Measurements from ENCODE around the gene MALRD1. TPM values are rescaled to one million over a fixed set of nuclear protein-coding genes. Genes with fewer than 3 reads are reported as not detected.
A peak's percentile ranks its signal among the peaks of the same experiment; 100 is the strongest.
"Not testable (repeated sequence)": the region's sequence is repeated elsewhere in the genome, so short reads cannot be mapped to it uniquely, and the experiment has no call there.

MALRD1 gene
- total RNA-seq, 1 donor from 2014 or later: not detected

- no peak for DNase-seq (ENCODE audit: low spot score)
- ATAC-seq: no peak
Measured at GRCh38 chr10:19701427-19702052, 652.9 kb downstream of the MALRD1 start.

- no peak for ATAC-seq
Measured at GRCh38 chr10:19702215-19702614, 653.6 kb downstream of the MALRD1 start.

GRCh38 chr10:19704544-19704943 lies 655.9 kb downstream of the MALRD1 start:
- ATAC-seq (no peak), DNase-seq (ENCODE audit: low spot score) (no peak)

More at GRCh38 chr10:19702215-19702614, 653.6 kb downstream of the MALRD1 start:
- DNase-seq (ENCODE audit: low spot score): no peak

GRCh38 chr10:19705250-19705649 lies 656.6 kb downstream of the MALRD1 start:
- no peak for DNase-seq (ENCODE audit: low spot score)
- no peak for ATAC-seq

GRCh38 chr10:19706904-19707303 lies 658.3 kb downstream of the MALRD1 start:
- DNase-seq (ENCODE audit: low spot score): no peak
- ATAC-seq: no peak

GRCh38 chr10:19707376-19707775 lies 658.8 kb downstream of the MALRD1 start:
- ATAC-seq (no peak), DNase-seq (ENCODE audit: low spot score) (no peak)

GRCh38 chr10:19708031-19708430 lies 659.4 kb downstream of the MALRD1 start:
- ATAC-seq (no peak), DNase-seq (ENCODE audit: low spot score) (no peak)

GRCh38 chr10:19710600-19710999 lies 662.0 kb downstream of the MALRD1 start:
- DNase-seq (ENCODE audit: low spot score): no peak
- ATAC-seq: no peak

GRCh38 chr10:19713159-19713558 lies 664.6 kb downstream of the MALRD1 start:
- DNase-seq (ENCODE audit: low spot score) (no peak), ATAC-seq (no peak)

GRCh38 chr10:19713800-19714525 lies 665.4 kb downstream of the MALRD1 start:
- DNase-seq (ENCODE audit: low spot score) (no peak), ATAC-seq (peak; percentile 74)

GRCh38 chr10:19719284-19719683 lies 670.7 kb downstream of the MALRD1 start:
- DNase-seq (ENCODE audit: low spot score): no peak
- ATAC-seq: no peak

- DNase-seq (ENCODE audit: low spot score) (no peak), ATAC-seq (no peak)
Measured at GRCh38 chr10:19724287-19724686, 675.7 kb downstream of the MALRD1 start.

- no peak for ATAC-seq
- no peak for DNase-seq (ENCODE audit: low spot score)
Measured at GRCh38 chr10:19728376-19728775, 679.8 kb downstream of the MALRD1 start.

- no peak for DNase-seq (ENCODE audit: low spot score)
Measured at GRCh38 chr10:19728964-19729363, 680.4 kb downstream of the MALRD1 start.

GRCh38 chr10:19730167-19730906 lies 681.7 kb downstream of the MALRD1 start:
- DNase-seq (ENCODE audit: low spot score) (no peak), ATAC-seq (no peak)

More at GRCh38 chr10:19728964-19729363, 680.4 kb downstream of the MALRD1 start:
- ATAC-seq: no peak

- ATAC-seq: no peak
- DNase-seq (ENCODE audit: low spot score): no peak
Measured at GRCh38 chr10:19730907-19731217, 682.3 kb downstream of the MALRD1 start.

GRCh38 chr10:19731560-19731959 lies 683.0 kb downstream of the MALRD1 start:
- ATAC-seq: no peak
- no peak for DNase-seq (ENCODE audit: low spot score)

- DNase-seq (ENCODE audit: low spot score): no peak
Measured at GRCh38 chr10:19738440-19738839, 689.8 kb downstream of the MALRD1 start.

GRCh38 chr10:19739232-19739631 lies 690.6 kb downstream of the MALRD1 start:
- not testable (repeated sequence) for ATAC-seq; DNase-seq (ENCODE audit: low spot score)

More at GRCh38 chr10:19738440-19738839, 689.8 kb downstream of the MALRD1 start:
- no peak for ATAC-seq

- not testable (repeated sequence) for ATAC-seq; DNase-seq (ENCODE audit: low spot score)
Measured at GRCh38 chr10:19742144-19742543, 693.5 kb downstream of the MALRD1 start.

GRCh38 chr10:19745672-19746071 lies 697.1 kb downstream of the MALRD1 start:
- ATAC-seq: no peak
- DNase-seq (ENCODE audit: low spot score): no peak

- ATAC-seq (no peak), DNase-seq (ENCODE audit: low spot score) (no peak)
Measured at GRCh38 chr10:19749185-19749729, 700.7 kb downstream of the MALRD1 start.

All from left lobe of liver (tissue), 2 donors.